Heart right ventricle (tissue), 16 donors: ENCODE measurements around the gene TMC8. TPM values are rescaled to one million over a fixed set of nuclear protein-coding genes. Genes with fewer than 3 reads are reported as not detected.

ENCODE experiments used
- ATAC-seq, 8 donors: fragments of 200-7000 bp; cut with Tn5 transposase; one replicate each; pipeline ENCODE4 v1.9.1; 2020; ENCODE audit warnings: mild to moderate bottlenecking in 8 of 8, moderate library complexity in 8 of 8, moderate number of reproducible peaks in 1 of 8
- DNase-seq, 2 donors: peaks; one replicate each; pipeline ENCODE4 v3.0.0-alpha.2; 2020
- H3K27ac ChIP-seq, 10 donors: fragments of 200-600 bp; sonication (generic) in 2 of 10; one replicate each; pipeline versions ENCODE4 v1.5.0 to v1.8.0; 2020 to 2022; ENCODE audit warnings: mild to moderate bottlenecking in 3 of 10
- H3K27me3 ChIP-seq, 7 donors: fragments of 200-600 bp; one replicate each; pipeline ENCODE4 v1.8.0; 2021 to 2022; ENCODE audit warnings: mild to moderate bottlenecking in 2 of 7
- H3K36me3 ChIP-seq, 9 donors: fragments of 200-600 bp; sonication (generic) in 1 of 9; one replicate each; pipeline versions ENCODE4 v1.5.0 to v1.8.0; 2020 to 2022; ENCODE audit warnings: mild to moderate bottlenecking in 2 of 9
- H3K4me1 ChIP-seq, 9 donors: fragments of 200-600 bp; sonication (generic) in 1 of 9; one replicate each; pipeline versions ENCODE4 v1.5.0 to v1.8.0; 2020 to 2022; ENCODE audit warnings: mild to moderate bottlenecking in 4 of 9
- H3K4me3 ChIP-seq, 10 donors: fragments of 200-600 bp; sonication (generic) in 2 of 10; one replicate each; pipeline versions ENCODE4 v1.5.0 to v1.8.0; 2020 to 2022; ENCODE audit warnings: mild to moderate bottlenecking in 7 of 10, moderate library complexity in 2 of 10
- H3K9me3 ChIP-seq, 11 donors: fragments of 200-600 bp in 10 of 11; sonication (generic) in 2 of 11; one replicate each; pipeline versions ENCODE4 v1.5.0 to v1.8.0; 2013 to 2022; ENCODE audit warnings: mild to moderate bottlenecking in 2 of 11, control low read depth in 1 of 11, moderate library complexity in 1 of 11
- WGBS, 2 donors: extraction: QIAGEN DNeasy Blood & Tissue Kit; methylation state at CpG; one replicate each; pipeline ENCODE4 v1.1.7; 2013; ENCODE audit warnings: inconsistent platforms in 1 of 2; 5-methylcytosine and 5-hydroxymethylcytosine counted together
- intact Hi-C, 10 donors: fragments of 100-400 bp; cut with DNase I; formaldehyde crosslinking; loops; one replicate each; pipeline versions ENCODE4 v1.11.1 to v1.14.2; 2022
- polyA plus RNA-seq, 2 donors: library from polyadenylated mRNA; stranded (reverse); fragments of 200-250 nt; gene quantifications; one replicate each; pipeline ENCODE4 v1.2.3, GENCODE V29; 2013
- total RNA-seq, 10 donors: library from RNA; stranded (reverse); fragmentation: NEBNext Ultra II Directional in 3 of 10; extraction: Animal tissue kit (Norgen Biotek cat#: 25700) in 3 of 10; gene quantifications; one replicate each; pipeline versions ENCODE4 v1.2.1 to v1.2.4, GENCODE V29; 2021 to 2023
- TF ChIP-seq, protein P1 (sequence below), 9 donors: fragments of 200-600 bp; sonication (generic) in 2 of 9; IDR thresholded peaks; one replicate each; pipeline versions ENCODE4 v1.5.0 to v1.8.0; 2021 to 2022; ENCODE audit warnings: antibody characterized with exemption in 9 of 9, mild to moderate bottlenecking in 5 of 9, moderate library complexity in 1 of 9
- donor health status: Arrhythmogenic right ventricular cardiomyopathy.
- donor health status: ischemic (EF 13 %, LVEDD 7.1; RV severe dilation, severe dysfunction).
- donor health status: healthy with polysubstance abuse.
- donor health status: DM: no; HTN: yes; CAD: no.
- donor health status: DM: no; HTN: no; CAD: no.
- donor health status: ischemic (EF 25% LVEDD 6.9; RV normal size, moderate dysfunction).
- donor health status: ischemic (EF 25% LVEDD 5.7; RV mildly dilated, moderate dysfunction).
- donor health status: healthy.
- donor health status: DM: yes; HTN: yes; CAD: no.
- donor health status: Ischemic cardiomyopathy.
- donor health status: ischemic (EF 35%, LVEDD 5.7; RV mildly dilated, moderate dysfunction).
- donor health status: nonischemic (EF 11% LVEDD 7.7; RV severe dilation, severe dysfunction).
- donor health status: DM: yes; HTN: yes; CAD: no.
- donor health status: PGD.
- donor health status: ischemic (EF 29% LVEDD 5.4; RV normal size, mild dysfunction).
- donor health status: nonischemic (EF 23%, LVEDD 6.1; RV moderate dilation, normal function).

Gene TMC8
- total and polyA plus RNA-seq, 12 donors, result 0.85 to 11.2 (median 2.1) TPM

DNA sequence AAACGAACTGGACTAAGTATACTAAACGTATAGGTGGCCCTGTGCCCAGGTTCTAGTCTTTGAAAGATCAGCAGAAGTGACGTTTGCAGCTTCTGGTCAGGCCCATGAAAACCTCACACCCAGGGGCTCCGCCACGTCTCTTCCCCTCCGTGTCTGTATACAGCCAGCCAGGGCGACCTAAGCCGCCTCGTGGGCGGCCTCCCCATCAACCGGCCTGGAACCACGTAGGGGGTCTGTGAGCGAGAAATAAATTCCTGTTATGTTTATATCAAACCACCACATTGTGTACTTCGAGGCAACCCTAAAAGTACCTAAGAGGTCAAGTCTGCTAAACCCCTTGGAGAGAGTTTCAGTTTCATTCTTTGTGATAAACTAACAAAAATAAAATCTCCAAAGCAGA lies 49.5 kb downstream of the TMC8 start:
- Histone ChIP-seq H3K27ac (peak overlapping the region in 6 of 10 donors; percentile 5 to 78 (median 46)), H3K4me1 (peaks cover 7 to 43% (median 24%) of the 10 kb centered on the region in 9 donors), H3K27me3 (no peaks in the 10 kb centered on the region), H3K4me3 (no peak overlapping the region), H3K36me3 (peaks cover 0 to 24% (median 0%) of the 10 kb centered on the region in 9 donors), H3K9me3 (no peaks in the 10 kb centered on the region)
- ATAC-seq (no peak), DNase-seq (no peak)
- TF ChIP-seq, protein P1, sequence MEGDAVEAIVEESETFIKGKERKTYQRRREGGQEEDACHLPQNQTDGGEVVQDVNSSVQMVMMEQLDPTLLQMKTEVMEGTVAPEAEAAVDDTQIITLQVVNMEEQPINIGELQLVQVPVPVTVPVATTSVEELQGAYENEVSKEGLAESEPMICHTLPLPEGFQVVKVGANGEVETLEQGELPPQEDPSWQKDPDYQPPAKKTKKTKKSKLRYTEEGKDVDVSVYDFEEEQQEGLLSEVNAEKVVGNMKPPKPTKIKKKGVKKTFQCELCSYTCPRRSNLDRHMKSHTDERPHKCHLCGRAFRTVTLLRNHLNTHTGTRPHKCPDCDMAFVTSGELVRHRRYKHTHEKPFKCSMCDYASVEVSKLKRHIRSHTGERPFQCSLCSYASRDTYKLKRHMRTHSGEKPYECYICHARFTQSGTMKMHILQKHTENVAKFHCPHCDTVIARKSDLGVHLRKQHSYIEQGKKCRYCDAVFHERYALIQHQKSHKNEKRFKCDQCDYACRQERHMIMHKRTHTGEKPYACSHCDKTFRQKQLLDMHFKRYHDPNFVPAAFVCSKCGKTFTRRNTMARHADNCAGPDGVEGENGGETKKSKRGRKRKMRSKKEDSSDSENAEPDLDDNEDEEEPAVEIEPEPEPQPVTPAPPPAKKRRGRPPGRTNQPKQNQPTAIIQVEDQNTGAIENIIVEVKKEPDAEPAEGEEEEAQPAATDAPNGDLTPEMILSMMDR (IDR thresholded peaks at IDR 0.05), result no peak
- intact Hi-C loops, result no loop called here
- 70 to 78% methylated on average over 14 of the region's 14 CpGs for WGBS, 2 donors

DNA sequence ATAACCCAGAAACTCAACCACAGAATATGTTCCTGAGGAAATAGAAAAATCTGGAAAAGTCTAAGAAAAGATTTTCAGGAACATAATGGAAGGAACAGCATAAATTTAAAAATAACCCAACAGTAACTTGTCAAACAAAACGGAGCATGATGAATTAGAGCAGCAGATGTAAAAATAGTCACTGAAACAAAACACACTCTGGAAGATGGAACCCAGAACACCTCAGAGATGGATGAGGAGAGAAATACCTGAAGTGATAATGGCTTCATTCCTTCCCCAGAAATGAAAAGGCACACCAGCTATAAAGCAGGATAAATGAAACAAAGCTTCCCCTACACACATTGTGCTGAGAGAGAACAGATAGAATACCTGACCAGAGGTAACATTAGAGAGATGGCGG lies 49.9 kb downstream of the TMC8 start:
- ATAC-seq (no peak), DNase-seq (no peak)
- intact Hi-C loops, result no loop called here
- 65 to 68% methylated on average over 2 of the region's 2 CpGs for WGBS, 2 donors
- Histone ChIP-seq H3K9me3 (no peaks in the 10 kb centered on the region), H3K4me1 (peaks cover 6 to 39% (median 20%) of the 10 kb centered on the region in 9 donors), H3K36me3 (peaks cover 0 to 22% (median 0%) of the 10 kb centered on the region in 9 donors), H3K27ac (peak overlapping the region in 4 of 10 donors; percentile 5 to 78 (median 48)), H3K4me3 (no peak overlapping the region), H3K27me3 (no peaks in the 10 kb centered on the region)
- TF ChIP-seq, protein P1 (IDR thresholded peaks at IDR 0.05), result no peak

DNA sequence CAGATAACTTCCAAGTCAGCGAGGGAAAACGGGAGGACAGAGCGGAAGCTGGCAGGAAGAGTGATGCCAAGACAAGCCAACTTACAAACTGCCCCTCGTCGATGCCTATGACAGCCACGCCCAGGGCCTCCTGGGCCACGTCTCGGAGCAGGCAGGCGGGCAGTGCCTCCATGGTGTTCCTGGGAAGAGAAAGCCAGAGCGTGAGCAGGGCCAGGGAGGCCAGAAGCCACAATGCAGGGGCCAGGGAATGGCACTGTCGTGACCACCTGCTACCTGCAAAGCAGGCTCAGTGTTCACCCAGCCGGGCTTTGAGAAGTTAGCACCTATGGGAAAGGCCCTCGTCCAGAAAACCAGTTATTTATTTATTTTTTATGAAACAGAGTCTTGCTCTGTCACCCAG lies 51.9 kb downstream of the TMC8 start:
- TF ChIP-seq, protein P1 (IDR thresholded peaks at IDR 0.05), result no peak
- Histone ChIP-seq H3K36me3 (peaks cover 0 to 20% (median 0%) of the 10 kb centered on the region in 9 donors), H3K4me3 (no peak overlapping the region), H3K9me3 (no peaks in the 10 kb centered on the region), H3K4me1 (peaks cover 0 to 34% (median 11%) of the 10 kb centered on the region in 9 donors), H3K27ac (no peak overlapping the region), H3K27me3 (no peaks in the 10 kb centered on the region)
- ATAC-seq, result no peak
- DNase-seq, result no peak
- 95% methylated on average over 13 of the region's 13 CpGs for WGBS, 2 donors
- intact Hi-C loops, result no loop called here

DNA sequence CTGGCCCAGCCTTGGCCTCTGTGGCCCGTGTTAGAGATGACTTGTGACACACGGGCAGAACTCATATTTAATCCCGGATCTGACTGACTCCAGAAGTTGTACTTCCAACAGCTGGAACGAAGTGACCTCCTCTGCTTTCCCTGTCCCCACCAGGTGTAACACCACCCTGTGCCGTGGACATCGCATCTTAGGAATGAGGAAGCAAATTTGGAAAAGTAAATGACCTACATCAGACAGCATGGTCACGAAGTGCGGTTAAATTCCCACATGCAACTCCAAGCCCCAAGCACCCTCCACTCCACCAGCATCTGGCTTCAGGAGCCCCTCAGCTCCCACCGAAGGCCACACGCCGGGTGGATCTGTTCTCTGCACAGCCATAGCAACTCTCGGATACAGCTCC lies 53.3 kb downstream of the TMC8 start:
- TF ChIP-seq, protein P1 (IDR thresholded peaks at IDR 0.05), result no peak
- ATAC-seq, result no peak
- H3K9me3 ChIP-seq, result no peaks in the 10 kb centered on the region
- H3K4me3 ChIP-seq, result no peak overlapping the region
- H3K27me3 ChIP-seq, result no peaks in the 10 kb centered on the region
- no peak overlapping the region for H3K27ac ChIP-seq
- 91 to 95% methylated on average over 12 of the region's 12 CpGs for WGBS, 2 donors
- peaks cover 0 to 17% (median 0%) of the 10 kb centered on the region in 9 donors for H3K36me3 ChIP-seq
- no peak for DNase-seq
- peaks cover 3 to 47% (median 23%) of the 10 kb centered on the region in 9 donors for H3K4me1 ChIP-seq
- intact Hi-C loops, result no loop called here
